Vagina (tissue), 2 donors: Measurements from ENCODE around the gene HOXA1. TPM values are rescaled to one million over a fixed set of nuclear protein-coding genes. Genes with fewer than 3 reads are reported as not detected.
A peak's percentile ranks its signal among the peaks of the same experiment; 100 is the strongest.

Source experiments
- DNase-seq, 2 donors: peaks; one replicate each; pipeline ENCODE4 v3.0.0-alpha.2; 2017; ENCODE audit errors: extremely low spot score in 2 of 2
- H3K27ac ChIP-seq: fragments of 200-600 bp; sonication (generic); one replicate; pipeline ENCODE4 v1.5.1; 2019
- H3K27me3 ChIP-seq: fragments of 200-600 bp; sonication (generic); one replicate; pipeline ENCODE4 v1.5.1; 2019
- H3K36me3 ChIP-seq, 2 donors: fragments of 200-600 bp; sonication (generic); one replicate each; pipeline ENCODE4 v1.5.1; 2017 to 2019
- H3K4me1 ChIP-seq: fragments of 200-600 bp; sonication (generic); one replicate; pipeline ENCODE4 v1.5.1; 2019
- H3K4me3 ChIP-seq, 2 donors: fragments of 200-600 bp; sonication (generic); 1 replicate in 1 of 2; 2 replicates in 1 of 2; pipeline ENCODE4 v1.5.1; 2016 to 2019
- H3K9me3 ChIP-seq: fragments of 200-600 bp; sonication (generic); one replicate; pipeline ENCODE4 v1.5.1; 2019
- CTCF ChIP-seq, 3 experiments: fragments of 450-650 bp in 2 of 3; fragments of 200-600 bp in 1 of 3; sonication (generic) in 1 of 3; IDR thresholded peaks; one replicate each; pipeline ENCODE4 v1.5.1; 2017 to 2019; ENCODE audit warnings: antibody characterized with exemption in 3 of 3, mild to moderate bottlenecking in 2 of 3, moderate library complexity in 2 of 3
- POLR2A ChIP-seq, 2 donors: fragments of 450-650 bp; IDR thresholded peaks; one replicate each; pipeline ENCODE4 v1.6.1; 2017; ENCODE audit warnings: antibody characterized with exemption in 2 of 2, mild to moderate bottlenecking in 2 of 2, moderate library complexity in 2 of 2
- POLR2AphosphoS5 ChIP-seq, 2 donors: sonication (generic); formaldehyde crosslinking; IDR thresholded peaks; one replicate each; pipeline ENCODE4 v1.9.0; 2017; ENCODE audit warnings: antibody characterized with exemption in 2 of 2, mild to moderate bottlenecking in 2 of 2, low read depth in 1 of 2; ENCODE audit not compliant: insufficient read depth in 1 of 2
- intact Hi-C: fragments of 100-400 bp; cut with DNase I; formaldehyde crosslinking; loops from one replicate; pipeline ENCODE4 v1.15.1; 2023
- total RNA-seq: library from RNA; depleted of rRNA; stranded (reverse); fragments of >200 nt; gene quantifications from one replicate; pipeline ENCODE4 v1.2.3, GENCODE V29; 2016

The HOXA1 gene
- total RNA-seq, 1 donor from 2014 or later = 0.74 TPM

GRCh38 chr7:27116962-27117886 lies 21.4 kb upstream of the HOXA1 start:
- TF ChIP-seq POLR2A (IDR thresholded peaks at IDR 0.05) = no peak
- TF ChIP-seq POLR2AphosphoS5 (IDR thresholded peaks at IDR 0.05; ENCODE audit: insufficient read depth in 1 of 2, low read depth in 1 of 2) = no peak
- no peak overlapping the region for H3K4me3 ChIP-seq
- DNase-seq = peak in 1 of 2 donors; percentile 70
- H3K9me3 ChIP-seq = no peaks in the 10 kb centered on the region
- peaks cover 13% of the 10 kb centered on the region for H3K4me1 ChIP-seq
- no peaks in the 10 kb centered on the region for H3K27me3 ChIP-seq
- intact Hi-C loops = no loop called here
- no peak overlapping the region for H3K27ac ChIP-seq
- no peaks in the 10 kb centered on the region for H3K36me3 ChIP-seq

- TF ChIP-seq POLR2AphosphoS5 (IDR thresholded peaks at IDR 0.05; ENCODE audit: insufficient read depth in 1 of 2, low read depth in 1 of 2) (no peak), POLR2A (IDR thresholded peaks at IDR 0.05) (no peak), CTCF (IDR thresholded peaks at IDR 0.05) (no peak)
- Histone ChIP-seq H3K36me3 (no peaks in the 10 kb centered on the region), H3K4me3 (no peak overlapping the region), H3K27ac (no peak overlapping the region), H3K4me1 (peaks cover 13% of the 10 kb centered on the region), H3K27me3 (no peaks in the 10 kb centered on the region), H3K9me3 (no peaks in the 10 kb centered on the region)
- intact Hi-C loops = no loop called here
- peak in 1 of 2 donors; percentile 77 for DNase-seq
These were observed 20.5 kb upstream of the HOXA1 start for GRCh38 chr7:27116031-27116961.

GRCh38 chr7:27115221-27116026 lies 19.6 kb upstream of the HOXA1 start:
- Histone ChIP-seq H3K27ac (no peak overlapping the region), H3K4me1 (peaks cover 13% of the 10 kb centered on the region), H3K4me3 (peak overlapping the region in 1 of 2 donors; percentile 28), H3K36me3 (no peaks in the 10 kb centered on the region), H3K27me3 (no peaks in the 10 kb centered on the region), H3K9me3 (no peaks in the 10 kb centered on the region)
- intact Hi-C loops = no loop called here
- DNase-seq = peak in 1 of 2 donors; percentile 82
- TF ChIP-seq POLR2A (IDR thresholded peaks at IDR 0.05) (no peak), CTCF (IDR thresholded peaks at IDR 0.05) (no peak)

GRCh38 chr7:27114881-27115220 lies 19.1 kb upstream of the HOXA1 start:
- TF ChIP-seq POLR2AphosphoS5 (IDR thresholded peaks at IDR 0.05; ENCODE audit: insufficient read depth in 1 of 2, low read depth in 1 of 2) (no peak), CTCF (IDR thresholded peaks at IDR 0.05) (no peak), POLR2A (IDR thresholded peaks at IDR 0.05) (no peak)
- no peaks in the 10 kb centered on the region for H3K36me3 ChIP-seq
- no peaks in the 10 kb centered on the region for H3K27me3 ChIP-seq
- H3K4me3 ChIP-seq = no peak overlapping the region
- intact Hi-C loops = no loop called here
- H3K4me1 ChIP-seq = peaks cover 13% of the 10 kb centered on the region
- H3K27ac ChIP-seq = no peak overlapping the region
- peak in 1 of 2 donors; percentile 61 for DNase-seq
- no peaks in the 10 kb centered on the region for H3K9me3 ChIP-seq
